ENCODE results near the gene ASB3. TPM values are rescaled to one million over a fixed set of nuclear protein-coding genes. Genes with fewer than 3 reads are reported as not detected.

The ASB3 gene
- polyA plus RNA-seq, 3 donors = 3.4 to 10.1 (median 5.5) TPM

GRCh38 chr2:53631313-53632125 is 155.2 kb downstream of the ASB3 start:
- no peak overlapping the region for H3K27ac ChIP-seq (ENCODE audit: low read depth, low read length)
- 76 to 83% (median 83%) methylated on average over 3 of the region's 3 CpGs for WGBS, 3 donors

- H3K27ac ChIP-seq (ENCODE audit: low read depth, low read length) = no peak overlapping the region
- 82 to 88% (median 84%) methylated on average over 7 of the region's 7 CpGs for WGBS, 3 donors
These were observed 156.6 kb downstream of the ASB3 start for GRCh38 chr2:53630026-53630606.

DNA sequence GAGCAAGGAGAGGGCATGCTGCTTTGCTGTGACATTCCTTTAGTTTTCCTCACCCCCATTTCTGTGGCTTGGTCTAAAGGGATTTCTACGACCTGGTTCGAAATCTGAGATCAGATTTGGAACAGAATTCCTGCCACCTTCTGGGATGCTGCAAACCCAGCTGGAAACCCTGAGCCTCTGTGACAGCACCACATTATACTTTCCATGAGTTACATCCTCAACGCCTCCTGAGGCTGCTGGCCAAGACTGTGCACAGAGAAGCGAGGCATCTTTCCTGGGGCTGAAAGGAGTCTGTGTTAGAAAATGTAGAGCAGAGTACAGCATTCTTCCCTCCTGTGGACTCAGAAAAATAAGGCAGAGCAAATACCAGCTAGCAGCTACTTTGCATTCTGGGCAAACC is 157.3 kb downstream of the ASB3 start:
- WGBS, 3 donors = 54 to 73% (median 61%) methylated on average over 4 of the region's 4 CpGs
- H3K27ac ChIP-seq (ENCODE audit: low read depth, low read length) = no peak overlapping the region

DNA sequence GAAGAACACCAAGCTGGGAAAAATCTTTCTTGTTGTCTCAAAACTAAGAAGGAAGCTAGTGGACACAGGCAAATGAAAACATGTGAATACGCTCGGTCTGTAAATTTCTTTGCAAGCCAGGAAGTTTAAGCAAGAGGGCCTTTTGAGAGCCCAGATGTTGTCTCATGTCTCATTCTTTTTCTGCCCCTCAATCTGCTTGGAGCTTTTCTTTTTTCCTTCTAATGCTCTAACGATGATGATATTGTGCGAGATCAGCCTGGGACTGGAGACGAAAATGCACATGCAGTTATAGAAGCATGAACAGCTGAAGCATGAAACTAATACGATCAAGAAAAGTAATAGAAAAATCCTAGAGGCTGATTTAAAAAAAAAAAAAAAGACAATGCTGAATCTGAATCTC is 157.8 kb downstream of the ASB3 start:
- 77 to 82% (median 79%) methylated on average over 6 of the region's 6 CpGs for WGBS, 3 donors
- no peak overlapping the region for H3K27ac ChIP-seq (ENCODE audit: low read depth, low read length)

DNA sequence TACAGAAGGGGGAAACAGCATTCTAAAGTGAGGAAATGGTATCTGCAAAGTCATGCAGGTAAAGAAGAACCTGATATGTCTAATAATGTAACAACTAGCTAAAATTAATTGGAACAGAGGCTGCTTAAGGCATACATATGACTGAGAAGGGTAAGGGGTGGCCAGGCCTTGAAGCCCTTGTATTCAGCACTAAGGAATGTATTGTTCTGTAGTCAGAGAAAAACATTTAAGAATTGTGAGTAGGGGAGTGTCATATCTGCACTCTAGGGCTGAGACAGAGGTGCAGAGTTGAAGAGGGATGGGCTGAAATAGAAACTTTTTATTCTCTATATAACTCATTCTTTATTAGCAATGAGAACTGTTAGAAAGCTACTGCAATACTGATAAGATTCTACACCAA is 164.6 kb downstream of the ASB3 start:
- H3K27ac ChIP-seq (ENCODE audit: low read depth, low read length) = no peak overlapping the region

DNA sequence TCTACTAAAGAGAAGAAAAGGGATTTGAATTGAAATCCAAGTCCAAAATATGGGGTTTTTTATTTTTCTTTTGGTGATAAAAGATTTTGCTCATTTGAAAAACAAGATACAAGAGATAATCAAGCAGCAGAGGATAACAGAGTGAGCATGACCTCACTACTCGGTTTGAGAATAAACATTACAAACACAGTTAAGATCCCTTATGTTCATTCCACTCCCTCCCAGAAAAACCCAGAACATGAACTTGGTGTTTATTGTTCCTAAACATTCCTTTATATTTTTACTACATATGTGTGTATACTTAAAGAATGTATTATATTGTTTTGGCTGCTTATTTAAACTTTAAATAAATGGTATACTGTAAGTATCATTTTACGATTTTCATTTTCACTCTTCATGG is 165.8 kb downstream of the ASB3 start:
- 65 to 79% (median 77%) methylated on average over 2 of the region's 2 CpGs for WGBS, 3 donors
- H3K27ac ChIP-seq (ENCODE audit: low read depth, low read length) = no peak overlapping the region

Other genes starting within 250 kb of the ASB3 start
- 1 to 10 TPM; 1.2 to 4.3 (median 2.9) TPM for gene CHAC2, start 19.1 kb downstream of the ASB3 start, polyA plus RNA-seq
- gene ERLEC1, start 91 bp upstream of the ASB3 start, polyA plus RNA-seq = 10 to 100 TPM; 34.4 to 45.2 (median 34.8) TPM
- 1 to 10 TPM in 1 of 3 donors, under 1 TPM in 1, not detected in 1; 0.45 to 1.7 TPM for gene GPR75, start 73.0 kb upstream of the ASB3 start, polyA plus RNA-seq
- 10 to 100 TPM in 2 of 3 donors, 1 to 10 TPM in 1; 8.9 to 16.6 (median 12.5) TPM for gene PSME4, start 184.0 kb upstream of the ASB3 start, polyA plus RNA-seq